ENCODE measurements around the gene POLL. TPM values are rescaled to one million over a fixed set of nuclear protein-coding genes. Genes with fewer than 3 reads are reported as not detected.

Gene POLL
- total RNA-seq, 1 donor from 2014 or later: 6.5 TPM

- DNase-seq (ENCODE audit: low spot score): no peak
Measured at GRCh38 chr10:101573885-101574753, 13.9 kb downstream of the POLL start.

GRCh38 chr10:101572785-101573184 lies 15.3 kb downstream of the POLL start:
- DNase-seq (ENCODE audit: low spot score): no peak

GRCh38 chr10:101572126-101572525 lies 15.9 kb downstream of the POLL start:
- DNase-seq (ENCODE audit: low spot score): no peak

GRCh38 chr10:101571271-101571925 lies 16.7 kb downstream of the POLL start:
- no peak for DNase-seq (ENCODE audit: low spot score)

- DNase-seq (ENCODE audit: low spot score): no peak
Measured at GRCh38 chr10:101570428-101571270, 17.4 kb downstream of the POLL start.

GRCh38 chr10:101569622-101570427 lies 18.2 kb downstream of the POLL start:
- peak; percentile 69 for DNase-seq (ENCODE audit: low spot score)

- no peak for DNase-seq (ENCODE audit: low spot score)
Measured at GRCh38 chr10:101569323-101569621, 18.8 kb downstream of the POLL start.

- no peak for DNase-seq (ENCODE audit: low spot score)
Measured at GRCh38 chr10:101568054-101568745, 19.9 kb downstream of the POLL start.

- DNase-seq (ENCODE audit: low spot score): no peak
Measured at GRCh38 chr10:101567165-101568006, 20.7 kb downstream of the POLL start.

- DNase-seq (ENCODE audit: low spot score): peak; percentile 12
Measured at GRCh38 chr10:101566333-101567164, 21.5 kb downstream of the POLL start.

- DNase-seq (ENCODE audit: low spot score): no peak
Measured at GRCh38 chr10:101565936-101566332, 22.1 kb downstream of the POLL start.

- DNase-seq (ENCODE audit: low spot score): no peak
Measured at GRCh38 chr10:101565370-101565900, 22.6 kb downstream of the POLL start.

- DNase-seq (ENCODE audit: low spot score): no peak
Measured at GRCh38 chr10:101564490-101564991, 23.5 kb downstream of the POLL start.

GRCh38 chr10:101563497-101564040 lies 24.5 kb downstream of the POLL start:
- no peak for DNase-seq (ENCODE audit: low spot score)

- DNase-seq (ENCODE audit: low spot score): no peak
Measured at GRCh38 chr10:101563007-101563406, 25.1 kb downstream of the POLL start.

- no peak for DNase-seq (ENCODE audit: low spot score)
Measured at GRCh38 chr10:101562231-101562630, 25.8 kb downstream of the POLL start.

- DNase-seq (ENCODE audit: low spot score): no peak
Measured at GRCh38 chr10:101561068-101561915, 26.8 kb downstream of the POLL start.
